ENCODE data around the gene ZNF585A.
"Not testable (repeated sequence)": the region's sequence is repeated elsewhere in the genome, so short reads cannot be mapped to it uniquely, and the experiment has no call there.

The ZNF585A gene

DNA sequence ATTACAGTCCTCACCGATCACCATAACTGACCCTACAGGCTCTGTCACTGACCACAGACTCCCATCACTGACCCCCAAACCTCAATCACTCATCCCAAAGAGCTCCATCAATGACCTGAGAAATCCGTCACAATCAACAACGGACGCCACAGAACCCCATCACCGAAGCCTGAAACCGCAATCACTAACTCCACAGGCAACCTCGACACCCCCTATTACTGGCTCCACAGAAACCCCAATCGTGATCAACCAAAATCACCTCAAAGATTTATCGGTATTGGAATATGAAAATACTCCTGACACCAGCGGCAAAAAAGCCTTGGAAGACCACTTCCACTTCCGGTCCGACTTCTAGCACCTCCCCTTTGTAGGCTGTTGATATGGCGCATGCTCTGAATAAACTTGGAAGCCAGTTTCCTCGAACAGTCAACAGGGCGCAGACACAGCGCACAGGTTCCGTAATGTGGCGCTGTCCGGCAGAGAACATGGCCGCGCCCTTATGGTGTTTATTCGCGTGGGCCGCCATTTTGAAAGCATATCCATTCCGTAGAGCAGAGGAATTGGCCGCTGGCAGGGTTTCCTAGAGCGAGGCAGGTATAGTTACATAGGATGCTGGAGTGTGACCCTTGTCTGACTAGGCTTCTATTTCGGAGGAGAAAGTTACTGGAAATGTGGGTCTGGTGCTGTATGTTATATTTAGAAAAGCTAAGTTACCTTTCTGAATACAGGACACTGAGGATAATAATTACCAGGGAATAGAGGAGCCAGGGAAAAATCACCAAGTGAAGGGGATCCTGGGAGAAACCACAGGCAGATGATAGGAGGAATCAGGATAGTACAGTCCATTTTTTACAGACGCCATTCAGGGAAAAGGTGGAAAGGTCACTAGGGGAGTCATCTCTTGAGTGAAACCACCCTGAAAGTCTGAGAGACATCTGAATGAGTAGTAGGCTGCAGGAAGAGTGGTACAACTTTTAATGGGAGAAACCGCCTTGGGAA lies at the start of gene ZNF585A:
TSS of gene ZNF585A (minus strand) at position 328 of the 999 bp plus-strand sequence. CDS start 2,785 bp downstream, outside the sequence.
- in situ Hi-C loops (cut with HindIII; ENCODE audit: low sequenced_read_pairs) = no loop called here

DNA sequence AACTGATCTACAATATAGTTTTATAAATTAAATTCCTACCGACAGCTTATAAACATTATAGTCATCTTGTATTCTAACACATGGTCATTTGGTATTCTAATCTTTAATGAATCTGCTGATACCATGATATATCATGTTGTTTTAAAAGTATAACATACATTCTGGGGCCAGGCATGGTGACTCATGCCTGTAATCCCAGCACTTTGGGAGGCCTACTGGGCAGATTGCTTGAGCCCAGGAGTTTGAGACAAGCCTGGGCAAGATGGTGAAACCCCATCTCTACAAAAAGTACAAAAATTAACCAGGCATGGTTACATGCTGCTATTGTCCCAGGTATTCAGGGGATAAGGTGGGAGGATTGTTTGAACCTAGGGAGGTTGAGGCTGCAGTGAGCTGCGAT lies 48.6 kb upstream of the ZNF585A start:
- in situ Hi-C loops (cut with HindIII; ENCODE audit: low sequenced_read_pairs) = no loop called here

DNA sequence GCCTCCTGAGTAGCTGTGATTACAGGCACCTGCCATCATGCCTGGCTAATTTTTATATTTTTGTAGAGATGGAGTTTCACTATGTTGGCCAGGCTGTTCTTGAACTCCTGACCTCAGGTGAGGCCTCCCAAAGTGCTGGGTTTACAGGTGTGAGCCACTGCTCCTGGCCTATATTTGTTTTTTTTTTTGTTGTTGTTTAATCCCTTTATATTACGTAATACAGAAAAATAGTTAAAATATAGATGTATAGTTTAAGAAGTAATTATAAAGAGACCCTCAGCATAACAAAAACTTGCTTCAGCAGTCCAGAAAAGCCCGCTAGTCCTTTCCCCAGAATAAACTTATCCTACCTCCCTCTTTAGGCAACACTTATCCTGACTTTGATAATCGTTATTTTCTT lies 47.9 kb upstream of the ZNF585A start:
- in situ Hi-C loops (cut with HindIII; ENCODE audit: low sequenced_read_pairs) = no loop called here

DNA sequence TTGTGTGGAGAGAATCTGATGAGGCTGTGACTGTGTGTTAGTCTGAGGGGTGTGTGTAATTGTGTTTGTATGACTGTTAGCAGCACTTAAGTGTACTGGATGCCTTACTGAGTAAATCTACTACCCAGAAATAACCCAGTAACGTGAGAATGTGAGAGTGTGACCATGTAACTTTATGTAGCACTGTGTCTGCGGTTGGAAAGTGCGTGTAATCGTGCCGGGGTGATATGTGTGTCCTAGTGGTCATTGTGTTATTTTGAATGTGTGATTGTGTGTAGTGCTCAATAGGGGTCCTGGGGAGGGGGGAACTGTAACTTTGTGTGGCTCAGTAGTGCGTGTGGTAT lies 46.1 kb upstream of the ZNF585A start:
- in situ Hi-C loops (cut with HindIII; ENCODE audit: low sequenced_read_pairs) = no loop called here

DNA sequence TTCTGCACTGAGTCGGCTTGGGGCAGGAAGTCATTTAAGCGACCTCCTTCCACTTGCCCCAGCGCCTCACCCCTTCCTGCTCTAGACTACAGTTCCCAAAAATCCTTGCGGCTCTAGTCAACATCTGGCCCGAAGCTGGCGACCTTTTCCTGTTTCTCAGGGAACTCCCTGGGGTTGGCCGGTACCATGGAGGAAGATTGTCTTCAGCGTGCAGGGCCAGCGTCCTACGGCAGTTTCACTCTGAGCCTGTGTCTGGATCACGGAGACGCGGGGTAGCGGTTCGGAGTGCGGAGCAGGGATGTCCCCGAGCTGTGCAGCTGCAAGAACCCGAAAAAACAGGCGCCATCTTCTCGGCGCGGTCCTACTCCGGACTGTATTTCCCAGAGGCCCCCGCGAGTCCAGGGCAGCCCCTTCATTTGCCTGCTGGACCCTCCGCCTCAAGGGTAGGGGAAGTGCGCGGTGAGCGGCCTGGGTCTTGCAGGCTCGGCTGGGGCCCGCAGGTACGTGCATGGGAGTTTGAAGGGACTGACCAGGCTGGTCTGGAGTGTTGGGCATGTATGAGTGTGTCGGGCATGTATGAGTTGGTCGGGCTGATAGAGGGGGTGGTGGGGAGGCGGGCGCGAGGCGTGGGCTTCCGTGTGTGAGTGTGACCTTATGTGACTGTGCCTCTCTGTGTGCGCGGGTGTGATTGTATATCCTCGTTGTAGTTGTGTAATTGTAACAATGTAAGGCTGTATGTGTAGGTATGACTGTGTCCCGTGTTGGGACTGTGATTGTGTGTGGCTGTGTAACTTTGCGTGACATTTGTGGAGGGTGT lies 45.5 kb upstream of the ZNF585A start, which contains the start of gene ZNF383:
TSS of gene ZNF383 (plus strand) at position 440 of the 817 bp plus-strand sequence. CDS start 12,240 bp downstream, outside the sequence.
- in situ Hi-C loops (cut with HindIII; ENCODE audit: low sequenced_read_pairs) = no loop called here

DNA sequence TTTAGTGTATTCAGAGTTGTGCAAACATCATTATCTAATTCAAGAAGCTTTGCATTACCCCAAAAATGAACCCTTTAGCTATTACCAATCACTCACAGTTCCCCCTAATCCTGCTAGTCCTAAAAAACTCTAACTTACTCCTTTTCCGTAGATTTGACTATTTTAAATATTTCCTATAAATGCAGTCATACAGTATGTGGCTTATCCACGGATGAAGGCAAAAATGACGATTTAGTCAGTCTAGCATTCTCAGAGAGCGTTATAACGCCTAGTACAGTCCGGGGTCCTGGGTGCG lies 44.9 kb upstream of the ZNF585A start:
- in situ Hi-C loops (cut with HindIII; ENCODE audit: low sequenced_read_pairs) = no loop called here

DNA sequence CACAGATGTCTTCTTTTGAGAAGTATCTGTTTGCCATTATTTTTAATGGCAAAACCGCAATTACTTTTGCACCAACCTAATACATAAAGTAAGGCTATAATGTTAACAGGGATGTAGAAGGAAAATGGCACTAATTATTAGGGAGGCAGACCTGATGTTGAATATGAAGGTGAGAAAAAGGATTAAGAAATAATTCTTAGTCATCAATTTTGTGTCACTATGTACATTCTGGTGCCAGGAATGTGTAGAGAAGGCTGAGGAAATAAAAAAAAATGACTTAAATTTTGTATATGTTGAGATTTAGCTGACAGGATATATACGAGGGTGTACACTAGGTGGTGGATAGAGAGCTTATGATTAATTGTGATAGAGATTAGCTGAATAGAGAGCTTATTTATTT lies 25.3 kb upstream of the ZNF585A start:
- in situ Hi-C loops (cut with HindIII; ENCODE audit: low sequenced_read_pairs) = no loop called here

DNA sequence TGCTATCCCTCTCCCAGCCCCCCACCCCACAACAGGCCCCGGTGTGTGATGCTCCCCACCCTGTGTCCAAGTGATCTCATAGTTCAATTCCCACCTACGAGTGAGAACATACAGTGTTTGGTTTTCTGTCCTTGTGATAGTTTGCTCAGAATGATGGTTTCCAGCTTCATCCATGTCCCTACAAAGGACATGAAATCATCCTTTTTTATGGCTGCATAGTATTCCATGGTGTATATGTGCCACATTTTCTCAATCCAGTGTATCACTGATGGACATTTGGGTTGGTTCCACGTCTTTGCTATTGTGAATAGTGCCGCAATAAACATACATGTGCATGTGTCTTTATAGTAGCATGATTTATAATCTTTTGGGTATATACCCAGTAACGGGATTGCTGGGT lies 24.6 kb upstream of the ZNF585A start:
- in situ Hi-C loops (cut with HindIII; ENCODE audit: low sequenced_read_pairs) = not testable (repeated sequence)

DNA sequence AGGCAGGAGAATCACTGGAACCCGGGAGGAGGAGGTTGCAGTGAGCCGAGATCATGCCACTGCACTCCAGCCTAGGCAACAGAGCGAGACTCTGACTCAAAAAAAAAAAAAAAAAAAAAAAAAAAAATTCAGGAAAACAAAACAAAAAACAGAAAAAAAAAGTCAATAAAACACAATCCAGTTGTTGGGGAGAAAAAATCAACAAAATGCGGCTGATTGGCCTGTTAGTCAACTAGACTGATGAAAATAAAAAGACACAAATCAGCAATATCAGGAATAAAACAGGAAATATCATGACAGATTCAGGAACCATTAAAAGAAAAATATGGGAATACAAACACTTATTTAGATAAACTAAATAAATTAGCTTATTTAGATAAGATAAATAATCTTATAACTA lies 22.8 kb upstream of the ZNF585A start:
- in situ Hi-C loops (cut with HindIII; ENCODE audit: low sequenced_read_pairs) = not testable (repeated sequence)

DNA sequence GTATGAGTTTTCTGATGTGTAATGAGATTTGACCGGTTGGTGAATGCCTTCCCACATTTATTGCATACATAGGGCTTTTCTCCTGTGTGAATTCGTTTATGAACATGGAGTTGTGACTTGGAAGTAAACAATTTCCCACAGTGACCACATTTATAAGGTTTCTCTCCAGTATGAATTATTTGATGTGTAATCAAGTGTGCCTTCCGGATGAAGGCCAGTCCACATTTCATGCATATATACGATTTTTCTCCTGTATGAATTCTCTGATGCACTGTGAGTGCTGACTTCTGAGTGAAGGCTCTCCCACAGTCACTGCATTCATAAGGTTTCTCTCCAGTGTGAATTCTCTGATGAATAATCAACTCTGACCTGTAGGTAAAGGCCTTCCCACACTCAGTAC lies 13.6 kb upstream of the ZNF585A start:
- in situ Hi-C loops (cut with HindIII; ENCODE audit: low sequenced_read_pairs) = not testable (repeated sequence)

DNA sequence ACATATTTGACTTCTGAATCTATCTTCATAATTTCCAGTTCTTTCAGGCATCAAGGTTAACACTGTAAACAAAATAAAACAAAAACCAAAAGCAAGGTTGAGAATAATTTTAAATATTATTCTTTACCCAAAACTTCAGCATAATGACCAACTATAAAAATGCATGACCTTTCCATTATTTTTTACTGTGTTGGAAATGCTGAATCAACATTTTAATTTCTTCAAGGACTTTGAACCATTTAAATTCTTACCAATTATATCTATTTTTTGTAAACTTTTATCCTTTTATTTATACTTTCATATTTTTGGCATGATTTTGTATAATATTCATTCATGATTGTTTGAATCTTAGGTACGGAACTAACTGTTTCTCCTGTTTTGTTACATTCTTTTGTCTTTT lies 6.9 kb downstream of the ZNF585A start:
- in situ Hi-C loops (cut with HindIII; ENCODE audit: low sequenced_read_pairs) = no loop called here

DNA sequence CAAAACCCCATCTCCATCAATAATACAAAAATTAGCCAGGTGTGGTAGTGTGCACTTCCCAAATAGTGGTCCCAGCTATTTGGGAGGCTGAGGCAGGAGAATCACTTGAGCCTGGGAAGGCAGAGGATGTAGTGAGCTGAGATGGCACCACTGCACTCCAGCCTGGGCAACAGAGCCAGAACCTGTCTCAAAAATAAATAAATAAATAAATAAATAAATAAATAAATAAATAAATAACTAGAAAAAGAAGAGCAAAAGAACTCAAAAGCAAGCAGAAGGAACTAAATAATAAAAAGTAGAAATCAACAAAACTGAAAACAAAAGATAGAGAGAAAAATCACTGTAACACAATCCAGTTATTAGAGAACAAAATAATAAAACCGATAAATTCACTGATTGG lies 12.3 kb downstream of the ZNF585A start:
- in situ Hi-C loops (cut with HindIII; ENCODE audit: low sequenced_read_pairs) = no loop called here

DNA sequence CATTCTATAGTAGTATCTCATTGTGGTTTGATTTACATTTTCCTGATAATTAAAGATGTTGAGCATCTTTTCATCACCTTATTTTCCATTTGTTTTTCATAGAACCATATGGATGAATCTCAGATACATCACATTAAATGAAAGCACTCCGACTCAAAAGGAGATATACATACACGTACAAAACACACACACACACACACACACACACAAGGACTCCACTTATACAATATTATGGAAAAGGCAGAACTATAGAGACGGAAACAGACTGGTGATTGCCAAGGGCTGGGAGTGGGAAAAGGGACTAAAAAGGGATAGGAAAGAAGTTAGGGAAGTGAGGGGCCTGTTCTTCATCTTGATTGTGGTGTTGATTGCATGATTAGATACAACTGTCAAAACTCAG lies 24.3 kb downstream of the ZNF585A start:
- in situ Hi-C loops (cut with HindIII; ENCODE audit: low sequenced_read_pairs) = no loop called here

DNA sequence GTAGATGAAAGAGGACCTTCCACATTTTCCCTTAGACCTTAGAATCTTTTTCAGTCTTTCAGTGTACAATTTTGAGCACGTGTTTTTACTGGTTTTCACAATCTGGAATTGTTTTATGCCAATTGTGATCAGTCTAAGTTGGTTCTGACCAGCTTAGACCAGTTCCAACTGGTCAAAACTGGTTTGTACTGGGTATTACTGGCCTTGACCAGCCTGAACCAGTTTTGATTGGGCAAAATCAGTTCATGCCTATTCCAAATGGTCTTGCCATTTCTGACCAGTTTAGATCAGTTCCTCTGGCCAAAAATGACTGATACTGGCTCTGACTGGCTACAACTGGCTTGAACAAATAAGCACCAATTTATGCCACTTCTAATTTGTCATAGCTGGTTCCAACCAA lies 36.4 kb downstream of the ZNF585A start:
- in situ Hi-C loops (cut with HindIII; ENCODE audit: low sequenced_read_pairs) = no loop called here

DNA sequence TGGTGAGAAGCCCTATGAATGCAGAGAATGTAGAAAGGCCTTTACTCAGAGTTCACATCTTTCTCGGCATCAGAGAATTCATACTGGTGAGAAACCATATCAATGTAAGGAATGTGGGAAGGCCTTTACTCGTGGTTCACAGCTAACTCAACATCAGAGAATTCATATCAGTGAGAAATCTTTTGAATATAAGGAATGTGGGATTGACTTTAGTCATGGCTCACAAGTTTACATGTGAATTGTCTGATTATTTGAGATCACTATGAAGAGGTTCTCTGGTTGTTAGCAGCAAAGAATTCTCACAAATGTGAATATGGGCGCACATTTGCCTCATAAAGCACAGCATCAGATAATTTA lies 43.7 kb downstream of the ZNF585A start:
- in situ Hi-C loops (cut with HindIII; ENCODE audit: low sequenced_read_pairs) = no loop called here

DNA sequence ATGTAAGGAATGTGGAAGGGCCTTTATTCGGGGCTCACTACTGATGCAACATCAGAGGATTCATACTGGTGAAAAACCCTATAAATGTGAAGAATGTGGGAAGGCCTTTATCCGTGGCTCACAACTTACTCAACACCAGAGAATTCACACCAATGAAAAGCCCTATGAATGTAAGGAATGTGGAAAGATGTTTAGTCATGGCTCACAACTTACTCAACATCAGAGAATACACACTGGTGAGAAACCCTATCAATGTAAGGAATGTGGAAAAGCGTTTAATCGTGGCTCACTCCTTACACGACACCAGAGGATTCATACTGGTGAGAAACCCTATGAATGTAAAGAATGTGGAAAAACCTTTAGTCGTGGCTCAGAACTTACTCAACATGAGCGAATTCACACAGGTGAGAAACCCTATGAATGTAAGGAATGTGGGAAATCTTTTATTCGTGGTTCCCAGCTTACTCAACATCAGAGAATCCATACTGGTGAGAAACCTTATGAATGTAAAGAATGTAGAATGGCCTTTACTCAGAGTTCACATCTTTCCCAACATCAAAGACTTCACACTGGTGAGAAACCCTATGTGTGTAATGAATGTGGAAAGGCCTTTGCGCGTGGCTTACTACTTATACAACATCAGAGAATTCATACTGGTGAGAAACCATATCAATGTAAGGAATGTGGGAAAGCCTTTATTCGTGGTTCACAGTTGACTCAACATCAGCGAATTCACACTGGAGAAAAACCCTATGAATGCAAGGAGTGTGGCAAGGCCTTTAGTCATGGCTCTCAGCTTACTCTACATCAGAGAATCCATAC lies 44.3 kb downstream of the ZNF585A start:
- in situ Hi-C loops (cut with HindIII; ENCODE audit: low sequenced_read_pairs) = no loop called here

DNA sequence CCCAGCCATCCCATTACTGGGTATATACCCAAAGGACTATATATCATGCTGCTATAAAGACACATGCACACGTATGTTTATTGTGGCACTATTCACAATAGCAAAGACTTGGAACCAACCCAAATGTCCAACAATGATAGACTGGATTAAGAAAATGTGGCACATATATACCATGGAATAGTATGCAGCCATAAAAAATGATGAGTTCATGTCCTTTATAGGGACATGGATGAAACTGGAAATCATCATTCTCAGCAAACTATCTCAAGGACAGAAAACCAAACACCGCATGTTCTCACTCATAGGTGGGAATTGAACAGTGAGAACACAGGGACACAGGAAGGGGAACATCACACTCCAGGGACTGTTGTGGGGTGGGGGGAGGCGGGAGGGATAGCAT lies 50.4 kb downstream of the ZNF585A start:
- in situ Hi-C loops (cut with HindIII; ENCODE audit: low sequenced_read_pairs) = not testable (repeated sequence)

DNA sequence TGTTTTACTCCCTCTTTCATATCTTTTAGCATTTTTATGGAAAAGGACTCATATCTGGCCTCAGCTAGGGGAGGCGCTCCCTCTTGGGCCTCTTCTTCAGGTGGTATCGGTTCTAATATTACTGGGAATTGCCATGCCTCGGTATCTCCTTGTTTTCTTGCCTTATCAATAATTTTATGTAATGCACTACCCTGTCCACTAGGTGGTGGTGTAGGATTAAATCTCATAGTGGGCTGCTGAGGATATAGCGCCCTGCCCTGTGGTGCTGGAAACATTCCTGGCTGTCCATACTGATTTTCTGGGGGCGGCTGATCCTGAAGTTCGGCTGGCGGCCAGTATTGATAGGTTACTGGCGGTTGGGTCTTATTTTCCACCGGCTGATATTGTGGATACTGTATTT lies 58.5 kb downstream of the ZNF585A start:
- in situ Hi-C loops (cut with HindIII; ENCODE audit: low sequenced_read_pairs) = no loop called here

DNA sequence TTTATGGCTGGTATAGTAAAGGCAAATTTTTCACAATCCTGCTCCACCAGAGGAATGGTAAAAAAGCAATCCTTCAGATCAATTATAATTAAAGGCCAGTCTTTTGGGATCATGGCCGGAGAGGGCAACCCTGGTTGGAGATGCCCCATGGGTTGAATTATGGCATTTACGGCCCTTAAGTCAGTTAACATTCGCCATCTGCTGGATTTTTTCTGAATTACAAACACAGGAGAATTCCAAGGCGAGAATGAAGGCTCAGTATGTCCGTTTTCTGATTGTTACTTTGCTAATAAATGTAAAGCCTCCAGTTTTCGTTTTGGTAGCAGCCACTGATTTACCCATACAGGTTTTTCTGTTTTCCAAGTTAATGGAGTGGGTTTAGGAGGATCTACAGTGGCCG lies 60.7 kb downstream of the ZNF585A start:
- in situ Hi-C loops (cut with HindIII; ENCODE audit: low sequenced_read_pairs) = not testable (repeated sequence)

DNA sequence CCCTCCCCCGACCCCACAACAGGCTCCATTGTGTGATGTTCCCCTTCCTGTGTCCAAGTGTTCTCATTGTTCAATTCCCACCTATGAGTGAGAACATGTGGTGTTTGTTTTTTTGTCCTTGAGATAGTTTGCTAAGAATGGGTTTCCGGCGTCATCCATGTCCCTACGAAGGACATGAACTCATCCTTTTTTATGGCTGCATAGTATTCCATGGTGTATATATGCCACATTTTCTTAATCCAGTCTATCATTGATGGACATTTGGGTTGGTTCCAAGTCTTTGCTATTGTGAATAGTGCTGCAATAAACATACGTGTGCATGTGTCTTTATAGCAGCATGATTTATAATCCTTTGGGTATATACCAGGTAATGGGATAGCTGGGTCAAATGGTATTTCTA lies 68.4 kb downstream of the ZNF585A start:
- in situ Hi-C loops (cut with HindIII; ENCODE audit: low sequenced_read_pairs) = not testable (repeated sequence)

DNA sequence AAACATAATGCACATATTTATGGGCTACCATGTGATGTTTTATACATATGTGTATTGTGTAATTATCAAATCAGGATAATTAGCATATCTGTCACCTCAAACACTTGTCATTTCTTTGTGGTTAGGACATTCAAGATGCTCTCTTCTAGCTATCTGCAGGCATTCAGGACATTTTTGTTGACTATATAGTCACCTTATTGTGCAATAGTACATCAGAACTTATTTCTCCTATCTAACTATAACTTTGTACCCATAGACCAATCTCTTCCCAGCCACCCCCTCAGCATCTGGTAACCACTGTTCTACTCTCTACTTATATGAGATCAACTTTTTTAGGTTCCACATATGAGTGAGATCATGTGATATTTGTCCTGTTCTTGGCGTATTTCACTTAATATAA lies 73.9 kb downstream of the ZNF585A start:
- in situ Hi-C loops (cut with HindIII; ENCODE audit: low sequenced_read_pairs) = no loop called here
